HCT116 (cell line): ENCODE data around the gene ENTREP1. TPM values are rescaled to one million over a fixed set of nuclear protein-coding genes. Genes with fewer than 3 reads are reported as not detected.

Experiments used
- ATAC-seq: fragments of 200-7000 bp; cut with Tn5 transposase; 2 replicates; pipeline ENCODE4 v1.9.1; 2020; ENCODE audit warnings: mild to moderate bottlenecking, moderate library complexity
- BruUV-seq: library from RNA; stranded (reverse); fragments of 400-500 nt; replicated peaks from 2 replicates; lab custom pipeline; 2021; lab: Mats Ljungman, UMichigan
- CTCF ChIA-PET: fragments of 300-600 bp; sonication (Branson Sonifier 250); formaldehyde crosslinking; loops from one replicate; lab custom pipeline; 2021; ENCODE audit warnings: antibody characterized with exemption; lab: Charles Lee
- POLR2A ChIA-PET: fragments of 300-600, 350-600 bp; sonication (Branson Sonifier 250); formaldehyde crosslinking; loops from one replicate; lab custom pipeline; 2021; ENCODE audit warnings: antibody characterized with exemption; lab: Charles Lee
- RAD21 ChIA-PET, 2 experiments: fragments of 300-600 bp; sonication (Branson Sonifier 250); formaldehyde crosslinking; loops; one replicate each; lab custom pipeline; 2023; ENCODE audit warnings: low total read pairs in 2 of 2; ENCODE audit not compliant: uncharacterized antibody in 2 of 2, unreplicated experiment in 2 of 2, low non-redundant PET in 1 of 2; lab: Charles Lee
- DNase-seq: peaks from one replicate; pipeline ENCODE4 v3.0.0-alpha.2; 2010; ENCODE audit warnings: low read depth, low spot score
- H2AFZ ChIP-seq: fragments of 200-600 bp; shearing (Covaris generic), sonication (generic); 2 replicates; pipeline ENCODE4 v1.6.1; 2017; ENCODE audit warnings: low read depth, mixed run types, mixed read lengths, antibody characterized with exemption, low read length; ENCODE audit not compliant: poor library complexity, severe bottlenecking
- H3K27ac ChIP-seq: 2 replicates; pipeline ENCODE4 v1.5.1; 2012; ENCODE audit warnings: low read depth, low read length
- H3K27me3 ChIP-seq: fragments of 200-600 bp; sonication (generic); 2 replicates; pipeline ENCODE4 v1.6.1; 2016; ENCODE audit warnings: mixed run types, low read length, mixed read lengths; ENCODE audit not compliant: insufficient read depth
- H3K36me3 ChIP-seq, 2 experiments: fragments of 200-500 bp in 1 of 2; fragments of 200-600 bp in 1 of 2; sonication (Bioruptor generic) in 1 of 2; sonication (generic) in 1 of 2; 2 replicates each; pipeline versions ENCODE4 v1.5.1 to v1.6.1; 2014 to 2016; ENCODE audit warnings: low read length in 2 of 2, inconsistent platforms in 1 of 2, mixed read lengths in 1 of 2, mixed run types in 1 of 2; ENCODE audit not compliant: insufficient read depth in 2 of 2, control insufficient read depth in 1 of 2
- H3K4me1 ChIP-seq, 2 experiments: fragments of 200-600 bp in 1 of 2; sonication (generic) in 1 of 2; 2 replicates each; pipeline versions ENCODE4 v1.5.1 to v1.6.1; 2012 to 2017; ENCODE audit warnings: low read length in 2 of 2, inconsistent platforms in 1 of 2, mild to moderate bottlenecking in 1 of 2, mixed read lengths in 1 of 2, mixed run types in 1 of 2, moderate library complexity in 1 of 2; ENCODE audit not compliant: insufficient read depth in 2 of 2, control insufficient read depth in 1 of 2
- H3K4me2 ChIP-seq: fragments of 200-600 bp; sonication (generic); 2 replicates; pipeline ENCODE4 v1.6.1; 2017; ENCODE audit warnings: mixed run types, low read length, mixed read lengths
- H3K4me3 ChIP-seq, 2 experiments: fragments of 200-600 bp in 1 of 2; sonication (generic) in 1 of 2; replicated peaks in 1 of 2; 2 replicates each; pipeline ENCODE4 v1.5.1; 2011 to 2016; ENCODE audit warnings: low read length in 2 of 2, control low read depth in 1 of 2, low read depth in 1 of 2, mild to moderate bottlenecking in 1 of 2, mixed read lengths in 1 of 2, mixed run types in 1 of 2
- H3K79me2 ChIP-seq: fragments of 200-600 bp; sonication (generic); 2 replicates; pipeline ENCODE4 v1.6.1; 2017; ENCODE audit warnings: mild to moderate bottlenecking, mixed run types, low read length, moderate library complexity, mixed read lengths; ENCODE audit not compliant: insufficient read depth
- H3K9ac ChIP-seq: fragments of 200-600 bp; sonication (generic); 2 replicates; pipeline ENCODE4 v1.6.1; 2016; ENCODE audit warnings: low read length, mixed read lengths
- H3K9me2 ChIP-seq: fragments of 200-600 bp; sonication (generic), shearing (Covaris generic); 2 replicates; pipeline ENCODE4 v1.6.1; 2017; ENCODE audit warnings: mixed run types, mild to moderate bottlenecking, moderate library complexity; ENCODE audit not compliant: insufficient read depth
- H3K9me3 ChIP-seq, 2 experiments: fragments of 200-500 bp in 1 of 2; fragments of 200-600 bp in 1 of 2; sonication (Bioruptor generic) in 1 of 2; sonication (generic) in 1 of 2; 2 replicates each; pipeline ENCODE4 v1.6.1; 2014 to 2017; ENCODE audit warnings: low read length in 2 of 2, mixed read lengths in 2 of 2, inconsistent platforms in 1 of 2, low read depth in 1 of 2, mild to moderate bottlenecking in 1 of 2, mixed run types in 1 of 2, moderate library complexity in 1 of 2; ENCODE audit not compliant: control insufficient read depth in 1 of 2, insufficient read depth in 1 of 2
- H4K20me1 ChIP-seq: fragments of 200-600 bp; sonication (generic), shearing (Covaris generic); 2 replicates; pipeline ENCODE4 v1.6.1; 2017; ENCODE audit warnings: mixed run types, mild to moderate bottlenecking, moderate library complexity; ENCODE audit not compliant: insufficient read depth
- CBX3 ChIP-seq: IDR thresholded peaks from 2 replicates; pipeline ENCODE4 v1.6.1; 2012; ENCODE audit warnings: low read depth
- CTCF ChIP-seq, 3 experiments: fragments of 200-600 bp in 1 of 3; sonication (generic) in 1 of 3; IDR thresholded peaks in 2 of 3; conservative IDR thresholded peaks in 1 of 3; 2 replicates each; pipeline ENCODE4 v1.5.1; 2012 to 2017; ENCODE audit warnings: low read depth in 2 of 3, low read length in 2 of 3, antibody characterized with exemption in 1 of 3, borderline replicate concordance in 1 of 3, control low read depth in 1 of 3, mild to moderate bottlenecking in 1 of 3, mixed read lengths in 1 of 3, mixed run types in 1 of 3, moderate library complexity in 1 of 3; ENCODE audit not compliant: insufficient read depth in 1 of 3
- EGR1 ChIP-seq: IDR thresholded peaks from 2 replicates; pipeline ENCODE4 v1.6.1; 2012; ENCODE audit warnings: low read depth
- ELF1 ChIP-seq: IDR thresholded peaks from 2 replicates; pipeline ENCODE4 v1.6.1; 2012; ENCODE audit warnings: low read depth, borderline replicate concordance
- EZH2phosphoT487 ChIP-seq: fragments of 200-600 bp; IDR thresholded peaks from 2 replicates; pipeline ENCODE4 v1.6.1; 2018; ENCODE audit warnings: antibody characterized with exemption, borderline replicate concordance
- MAX ChIP-seq: IDR thresholded peaks from 2 replicates; pipeline ENCODE4 v1.6.1; 2012
- POLR2AphosphoS5 ChIP-seq: IDR thresholded peaks from 2 replicates; pipeline ENCODE4 v1.6.1; 2011; ENCODE audit warnings: mild to moderate bottlenecking, low read depth, low read length, moderate library complexity
- RAD21 ChIP-seq: IDR thresholded peaks from 2 replicates; pipeline ENCODE4 v1.6.1; 2012; ENCODE audit warnings: low read depth, mild to moderate bottlenecking
- SIN3A ChIP-seq: IDR thresholded peaks from 2 replicates; pipeline ENCODE4 v1.6.1; 2012; ENCODE audit warnings: low read depth
- YY1 ChIP-seq: IDR thresholded peaks from 2 replicates; pipeline ENCODE4 v1.6.1; 2011; ENCODE audit warnings: low read length, low read depth, moderate library complexity, mild to moderate bottlenecking; ENCODE audit not compliant: insufficient replicate concordance; ENCODE audit errors: extremely low read depth
- ZFX ChIP-seq: fragments of 450-650 bp; IDR thresholded peaks from 2 replicates; pipeline ENCODE4 v1.6.1; 2017
- intact Hi-C: fragments of 100-400 bp; cut with micrococcal nuclease; formaldehyde crosslinking; loops from 2 replicates; pipeline ENCODE4 v1.10.0; 2022
- total RNA-seq: library from RNA; stranded (reverse); gene quantifications from one replicate; pipeline ENCODE4 v1.2.1, GENCODE V29; 2021; ENCODE audit not compliant: unreplicated experiment
- TF ChIP-seq, protein P1 (sequence below): IDR thresholded peaks from 2 replicates; pipeline ENCODE4 v1.6.1; 2012
- TF ChIP-seq, protein P2 (sequence below): IDR thresholded peaks from 2 replicates; pipeline ENCODE4 v1.6.1; 2011; ENCODE audit warnings: mild to moderate bottlenecking, low read length, moderate library complexity; ENCODE audit not compliant: insufficient replicate concordance; ENCODE audit errors: extremely low read depth

Gene ENTREP1
- total RNA-seq, 1 experiment from 2014 or later, result 1.1 TPM

- H4K20me1 ChIP-seq, result no peaks in the 10 kb centered on the region
- ChIA-PET CTCF (no interaction called here), RAD21 (no interaction called here), POLR2A (no interaction called here)
- DNase-seq (no peak), ATAC-seq (no peak)
- BruUV-seq, result no TSS peak
- no peak overlapping the region for H3K9ac ChIP-seq
- no peaks in the 10 kb centered on the region for H3K36me3 ChIP-seq
- 0 out of 2 replicates have a peak, but pooled peaks cover 5% of the 10 kb centered on the region for H3K27me3 ChIP-seq
- no peak overlapping the region for H3K4me3 ChIP-seq
- H3K4me2 ChIP-seq, result no peak overlapping the region
- no peaks in the 10 kb centered on the region for H3K79me2 ChIP-seq
- no peaks in the 10 kb centered on the region for H3K9me2 ChIP-seq
- no peaks in the 10 kb centered on the region for H3K4me1 ChIP-seq
- TF ChIP-seq MAX (no peak), YY1 (no peak), CBX3 (no peak), ELF1 (no peak), EZH2phosphoT487 (no peak), SIN3A (no peak), POLR2AphosphoS5 (no peak), ZFX (no peak), EGR1 (no peak), RAD21 (no peak), CTCF (IDR thresholded peaks at IDR 0.05 in 2 of 3, conservative IDR thresholded peaks at IDR 0.05 in 1 of 3; ENCODE audit: borderline replicate concordance in 1 of 3, insufficient read depth in 1 of 3, low read depth in 2 of 3, low read length in 2 of 3) (no peak)
- TF ChIP-seq, protein P1, sequence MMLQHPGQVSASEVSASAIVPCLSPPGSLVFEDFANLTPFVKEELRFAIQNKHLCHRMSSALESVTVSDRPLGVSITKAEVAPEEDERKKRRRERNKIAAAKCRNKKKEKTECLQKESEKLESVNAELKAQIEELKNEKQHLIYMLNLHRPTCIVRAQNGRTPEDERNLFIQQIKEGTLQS, result no peak
- TF ChIP-seq, protein P2, sequence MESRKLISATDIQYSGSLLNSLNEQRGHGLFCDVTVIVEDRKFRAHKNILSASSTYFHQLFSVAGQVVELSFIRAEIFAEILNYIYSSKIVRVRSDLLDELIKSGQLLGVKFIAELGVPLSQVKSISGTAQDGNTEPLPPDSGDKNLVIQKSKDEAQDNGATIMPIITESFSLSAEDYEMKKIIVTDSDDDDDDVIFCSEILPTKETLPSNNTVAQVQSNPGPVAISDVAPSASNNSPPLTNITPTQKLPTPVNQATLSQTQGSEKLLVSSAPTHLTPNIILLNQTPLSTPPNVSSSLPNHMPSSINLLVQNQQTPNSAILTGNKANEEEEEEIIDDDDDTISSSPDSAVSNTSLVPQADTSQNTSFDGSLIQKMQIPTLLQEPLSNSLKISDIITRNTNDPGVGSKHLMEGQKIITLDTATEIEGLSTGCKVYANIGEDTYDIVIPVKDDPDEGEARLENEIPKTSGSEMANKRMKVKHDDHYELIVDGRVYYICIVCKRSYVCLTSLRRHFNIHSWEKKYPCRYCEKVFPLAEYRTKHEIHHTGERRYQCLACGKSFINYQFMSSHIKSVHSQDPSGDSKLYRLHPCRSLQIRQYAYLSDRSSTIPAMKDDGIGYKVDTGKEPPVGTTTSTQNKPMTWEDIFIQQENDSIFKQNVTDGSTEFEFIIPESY, result no peak
- H2AFZ ChIP-seq, result no peak overlapping the region
- H3K9me3 ChIP-seq, result no peaks in the 10 kb centered on the region
- intact Hi-C loops, result no loop called here
- no peak overlapping the region for H3K27ac ChIP-seq
Observed at GRCh38 chr9:69433392-69433791, 108.4 kb downstream of the ENTREP1 start.
